ENCODE data around the gene GPR183.

The GPR183 gene

GRCh38 chr13:99311137-99311536 lies 3.9 kb upstream of the GPR183 start:
- no peak for DNase-seq

- DNase-seq = no peak
These were observed 3.3 kb upstream of the GPR183 start for GRCh38 chr13:99310382-99311031.

DNA sequence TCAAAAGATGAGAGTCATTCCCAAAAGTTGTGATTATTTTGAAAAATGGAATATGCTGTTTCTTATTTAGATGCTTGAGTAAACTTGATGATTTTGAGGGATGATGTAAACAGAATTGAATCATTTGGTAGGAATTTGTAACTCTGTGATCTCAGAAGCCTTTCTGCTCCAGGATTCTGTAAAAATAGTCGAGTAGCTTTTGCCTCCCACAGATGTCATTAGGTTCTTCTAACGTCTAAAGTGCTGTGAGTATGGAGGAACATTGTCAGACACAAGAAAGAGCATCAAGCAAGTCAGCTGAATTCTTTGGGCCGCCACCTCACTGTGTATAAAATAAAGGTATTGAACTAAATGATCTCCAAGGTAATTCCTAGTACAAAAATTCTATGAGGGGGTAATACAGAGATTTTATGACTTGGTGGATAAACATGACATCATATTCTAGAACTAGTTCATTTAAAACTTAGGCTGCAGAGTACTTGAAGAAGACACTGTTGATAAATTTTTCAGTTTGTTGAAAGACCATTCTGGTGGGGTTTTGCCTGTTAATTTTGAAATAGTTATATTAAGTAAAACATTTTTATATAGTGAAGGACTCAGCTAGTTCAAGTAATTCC lies 1.4 kb upstream of the GPR183 start:
- no peak for DNase-seq

- no peak for DNase-seq
These were observed 595 bp upstream of the GPR183 start for GRCh38 chr13:99307648-99308339.

- DNase-seq = no peak
These were observed 1.6 kb downstream of the GPR183 start for GRCh38 chr13:99305566-99305965.

- no peak for DNase-seq
These were observed 2.0 kb downstream of the GPR183 start for GRCh38 chr13:99305158-99305557.

GRCh38 chr13:99304541-99304940 lies 2.7 kb downstream of the GPR183 start:
- DNase-seq = no peak

DNA sequence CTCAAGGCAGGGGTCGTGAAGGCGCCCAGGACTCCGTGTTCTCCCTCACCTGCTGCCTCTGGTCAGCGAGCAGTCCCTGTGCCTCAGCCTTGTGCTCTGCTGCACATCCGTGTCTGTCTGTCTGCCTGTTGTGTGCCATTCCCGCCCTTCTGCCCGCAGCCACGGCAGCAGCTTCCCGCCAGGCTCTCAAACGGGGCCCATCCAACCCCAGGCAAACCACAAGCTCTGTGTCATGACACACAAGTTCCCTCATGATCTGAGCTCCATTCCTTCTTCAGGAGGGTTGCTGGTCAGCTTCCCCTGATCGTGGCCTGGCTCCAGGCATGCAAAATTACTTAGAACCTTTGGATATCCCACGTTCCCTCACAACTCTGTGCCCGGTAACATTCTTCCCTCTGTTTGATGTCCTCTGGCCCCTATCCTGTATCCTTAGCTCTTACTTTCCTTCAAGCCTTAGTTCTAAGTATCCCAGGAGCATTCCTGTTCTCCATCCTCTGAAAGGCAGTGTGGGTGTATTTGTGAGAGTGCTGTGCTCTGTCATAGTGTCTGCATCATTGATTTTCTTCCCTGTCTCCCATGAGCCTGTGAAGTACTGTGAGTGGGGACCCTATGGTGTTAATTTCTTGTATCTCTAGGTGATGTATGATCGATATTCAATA lies 3.2 kb downstream of the GPR183 start:
- no peak for DNase-seq

DNA sequence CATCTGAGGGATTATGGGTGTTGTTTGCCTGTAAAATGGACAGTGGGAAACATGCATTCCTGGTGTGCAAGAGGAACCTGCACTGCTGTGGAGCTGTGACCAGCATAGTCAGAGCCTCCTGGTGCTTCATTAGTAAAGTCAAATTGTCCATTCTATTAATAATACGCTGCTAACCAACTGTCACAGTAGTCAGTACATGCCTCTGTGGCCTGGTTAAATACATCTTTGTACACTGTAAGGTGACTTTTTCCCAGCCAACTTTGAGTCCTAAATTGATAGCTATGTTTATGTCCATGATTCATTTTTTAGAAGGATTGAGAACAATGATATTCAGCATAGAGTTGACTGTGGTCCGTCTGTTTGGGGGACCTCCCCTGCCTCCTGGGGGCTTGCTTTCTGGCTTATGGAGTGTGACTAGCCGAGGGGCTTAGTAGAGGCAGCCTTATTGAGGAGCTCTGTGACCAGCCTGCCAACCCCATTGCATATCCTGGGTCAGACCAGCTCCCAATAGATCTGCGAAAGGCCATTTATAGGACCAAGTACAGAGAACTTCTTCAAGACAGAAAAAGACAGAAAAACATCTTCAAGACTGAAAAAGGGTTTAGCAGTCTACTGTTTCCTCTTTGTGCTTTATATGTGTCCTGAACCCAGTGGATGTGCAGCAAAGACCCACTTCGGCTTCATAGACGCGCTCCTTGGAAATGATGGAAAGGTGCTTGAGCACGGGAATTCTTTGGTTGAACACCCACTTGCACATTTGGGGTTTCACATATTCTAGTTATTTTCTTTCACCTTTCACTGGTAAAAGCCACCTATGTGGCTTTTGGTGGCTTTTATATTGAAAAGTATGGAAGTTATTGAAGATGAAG lies 4.3 kb downstream of the GPR183 start:
- DNase-seq = no peak

DNA sequence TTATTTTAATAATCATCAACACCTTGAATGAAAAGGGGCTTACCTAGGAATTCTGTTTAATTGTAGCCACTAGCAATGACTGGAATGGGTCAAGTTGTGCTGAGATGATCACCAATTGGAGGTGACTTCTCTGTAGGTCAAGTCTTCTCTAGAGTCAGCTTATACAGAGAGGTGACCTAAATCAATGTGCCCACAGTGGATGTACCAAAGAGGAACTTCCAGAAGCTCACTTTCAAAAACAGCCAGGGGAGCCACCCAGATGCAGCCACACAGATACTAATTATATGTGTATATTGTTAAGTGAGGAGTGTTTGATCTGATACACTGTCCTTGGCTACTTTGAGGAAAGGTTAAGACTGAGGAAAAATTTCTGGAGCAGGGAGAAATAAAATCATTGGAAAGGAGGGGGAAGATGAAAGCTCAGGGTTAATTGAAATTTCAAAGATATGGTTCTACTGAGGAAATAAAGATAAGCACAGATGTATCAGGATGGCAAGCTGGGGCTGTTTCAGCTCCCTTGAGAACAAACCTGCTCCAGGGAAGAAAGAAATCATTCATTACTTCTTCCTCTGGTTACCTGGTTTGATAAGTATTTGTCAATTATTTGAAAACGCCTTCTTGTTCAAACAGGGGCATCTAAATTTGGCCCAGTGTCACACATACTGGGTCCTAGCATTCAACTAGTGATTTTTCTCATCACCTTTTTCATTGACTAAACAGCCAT lies 5.1 kb downstream of the GPR183 start:
- DNase-seq = no peak

GRCh38 chr13:99301056-99301838 lies 6.0 kb downstream of the GPR183 start:
- no peak for DNase-seq

DNA sequence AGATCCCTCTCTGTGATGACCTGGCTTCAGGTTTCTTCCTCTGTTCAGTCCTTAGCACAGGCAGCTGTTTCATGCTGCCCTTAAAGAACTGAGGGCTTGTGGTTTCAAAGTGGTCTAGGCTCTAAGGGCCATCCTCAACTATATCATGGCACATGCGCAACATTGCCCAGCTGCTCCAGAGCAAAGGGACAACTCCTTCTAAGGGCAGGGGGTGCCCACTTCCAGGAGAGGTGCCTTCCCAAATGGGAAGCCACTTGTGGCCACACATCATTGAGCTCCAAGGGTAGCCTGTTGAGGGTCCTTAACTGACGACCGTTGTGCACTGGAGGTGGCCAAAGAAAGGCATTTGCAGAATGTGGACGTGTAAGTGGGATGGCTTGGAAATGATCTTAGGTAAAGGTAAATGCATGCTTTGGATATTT lies 7.3 kb downstream of the GPR183 start:
- no peak for DNase-seq

DNA sequence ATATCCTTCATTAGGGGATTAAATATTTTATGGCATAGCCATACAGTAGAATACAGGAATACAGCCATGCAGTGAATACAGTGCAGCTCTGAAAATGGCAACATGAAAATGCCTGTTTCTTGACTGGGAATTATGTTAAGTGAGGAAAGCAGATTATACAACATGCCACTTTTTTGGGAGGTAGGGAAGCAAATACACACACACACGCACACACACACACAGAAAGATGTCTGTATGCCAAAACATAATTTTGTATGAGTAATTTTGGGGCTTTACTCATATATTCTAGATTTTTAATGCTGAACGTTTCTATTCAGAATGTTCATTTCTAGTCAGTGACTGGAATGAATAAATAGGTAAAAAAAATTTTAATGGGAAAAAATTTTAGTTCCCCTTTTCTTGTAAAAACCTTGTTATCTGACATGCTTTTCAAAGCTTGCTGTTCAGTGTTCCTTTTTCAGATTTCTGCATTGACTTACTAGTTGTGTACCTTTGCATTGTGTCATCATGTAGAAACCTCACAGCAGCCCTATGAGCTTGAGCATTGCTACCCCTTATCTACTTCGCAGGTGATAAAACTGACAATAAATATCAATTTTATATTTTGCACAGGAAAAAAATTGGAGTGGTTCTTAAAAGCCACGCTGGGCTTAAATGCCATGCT lies 7.8 kb downstream of the GPR183 start:
- no peak for DNase-seq

DNA sequence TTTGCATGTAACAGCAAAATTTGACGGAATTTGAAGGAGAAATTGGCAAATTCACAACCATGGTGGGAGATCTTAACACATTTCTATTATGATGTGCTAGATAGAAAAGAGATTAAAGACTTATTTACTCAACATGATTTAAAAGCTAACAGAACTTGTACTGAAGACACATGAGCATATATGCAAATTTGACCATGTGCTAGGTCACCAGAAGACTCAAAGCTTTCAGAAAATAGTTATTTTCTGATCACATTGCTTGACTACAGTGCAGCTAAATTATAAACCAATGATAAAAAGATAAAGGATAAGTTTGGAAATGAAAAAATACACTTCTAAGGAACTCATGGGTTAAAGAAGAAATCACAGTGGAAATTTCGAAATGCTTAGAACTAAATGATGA lies 9.1 kb downstream of the GPR183 start:
- DNase-seq = no peak

GRCh38 chr13:99297331-99297730 lies 9.9 kb downstream of the GPR183 start:
- DNase-seq = no peak

- no peak for DNase-seq
These were observed 10.8 kb downstream of the GPR183 start for GRCh38 chr13:99296398-99296797.

- DNase-seq = no peak
These were observed 11.5 kb downstream of the GPR183 start for GRCh38 chr13:99295488-99296252.

GRCh38 chr13:99294958-99295357 lies 12.2 kb downstream of the GPR183 start:
- no peak for DNase-seq

DNA sequence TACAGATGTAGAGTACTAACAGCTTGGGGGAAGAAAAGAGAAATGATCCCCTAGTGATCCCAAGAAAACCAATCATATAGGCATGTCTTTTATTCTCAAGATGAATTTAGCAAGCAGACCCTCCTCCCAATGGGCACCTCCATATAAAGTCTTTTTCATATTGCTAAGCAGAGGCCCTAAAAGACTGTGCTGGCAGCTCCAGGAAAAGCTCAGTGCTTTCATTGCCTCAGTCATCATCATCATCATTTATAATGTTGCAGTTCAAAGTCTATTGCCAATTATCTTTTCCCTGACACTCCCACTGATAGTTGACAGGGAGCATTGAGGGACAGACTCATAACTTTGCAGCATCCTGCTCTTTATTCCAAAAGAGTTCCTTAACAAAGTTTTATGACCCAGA lies 13.0 kb downstream of the GPR183 start:
- no peak for DNase-seq

DNA sequence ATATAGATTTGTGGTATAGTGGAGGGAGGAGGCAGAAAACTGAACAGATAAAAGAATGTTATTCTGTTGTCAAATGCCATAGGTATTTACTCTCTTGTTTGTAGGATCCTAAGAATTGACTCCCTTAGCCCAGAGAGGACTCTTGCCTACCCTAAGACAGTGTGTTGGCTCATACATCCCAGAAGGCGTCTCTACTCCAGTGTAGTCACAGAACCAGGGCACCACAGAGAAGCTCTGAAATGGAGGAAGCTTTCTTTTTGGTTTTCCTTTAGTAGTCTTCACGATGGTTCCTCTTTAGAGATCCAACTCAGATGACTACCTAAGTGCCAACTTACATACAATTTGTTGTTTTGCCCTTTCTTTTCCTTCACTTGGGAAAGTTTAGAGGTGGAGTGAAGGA lies 14.0 kb downstream of the GPR183 start:
- no peak for DNase-seq

Data from NCI-H2081 treated with DMSO at 0.1 percent for 48 hours (cell line).